Loucy (cell line): ENCODE results near the gene MARK4.

Source experiments
- CTCF ChIP-seq: fragments of 200-600 bp; sonication (generic); conservative IDR thresholded peaks from 2 replicates; pipeline ENCODE4 v1.5.1; 2014; ENCODE audit warnings: mild to moderate bottlenecking, antibody characterized with exemption, low read length
- EZH2phosphoT487 ChIP-seq: fragments of 200-600 bp; IDR thresholded peaks from 2 replicates; pipeline ENCODE4 v1.6.1; 2018; ENCODE audit warnings: antibody characterized with exemption, mild to moderate bottlenecking, moderate library complexity, borderline replicate concordance

GRCh38 chr19:45340232-45340898 lies 89.3 kb downstream of the MARK4 start, which contains the start of gene KLC3:
- TF ChIP-seq CTCF: no peak
- no peak for TF ChIP-seq EZH2phosphoT487
